NCI-H2171 treated with DMSO at 0.1 percent for 48 hours (cell line): ENCODE results near the gene ADGRE2.
"Not testable (repeated sequence)": the region's sequence is repeated elsewhere in the genome, so short reads cannot be mapped to it uniquely, and the experiment has no call there.

Experiments
- DNase-seq: peaks from one replicate; lab custom pipeline; 2025; lab: John Stamatoyannopoulos, UW

The ADGRE2 gene

DNA sequence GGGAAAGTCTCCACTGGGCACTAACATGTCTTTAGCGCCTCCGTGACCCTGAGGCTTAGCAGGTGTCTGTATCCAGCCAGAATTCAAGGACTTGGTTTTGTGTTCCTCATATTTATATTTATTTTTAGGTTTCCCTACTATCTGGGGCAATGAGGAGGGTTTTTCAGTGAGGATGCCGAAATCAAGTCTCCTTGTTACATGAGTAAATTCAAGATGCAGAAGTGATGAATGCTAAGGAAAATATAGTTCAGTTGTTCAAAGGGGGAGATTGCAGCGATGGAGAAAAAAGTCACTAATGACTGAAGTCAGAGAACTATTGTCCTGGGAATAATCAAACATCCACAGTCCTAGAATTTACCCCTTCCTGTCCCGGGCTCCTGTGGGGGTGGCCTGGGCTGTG is 791 bp upstream of the ADGRE2 start:
- DNase-seq: no peak

DNA sequence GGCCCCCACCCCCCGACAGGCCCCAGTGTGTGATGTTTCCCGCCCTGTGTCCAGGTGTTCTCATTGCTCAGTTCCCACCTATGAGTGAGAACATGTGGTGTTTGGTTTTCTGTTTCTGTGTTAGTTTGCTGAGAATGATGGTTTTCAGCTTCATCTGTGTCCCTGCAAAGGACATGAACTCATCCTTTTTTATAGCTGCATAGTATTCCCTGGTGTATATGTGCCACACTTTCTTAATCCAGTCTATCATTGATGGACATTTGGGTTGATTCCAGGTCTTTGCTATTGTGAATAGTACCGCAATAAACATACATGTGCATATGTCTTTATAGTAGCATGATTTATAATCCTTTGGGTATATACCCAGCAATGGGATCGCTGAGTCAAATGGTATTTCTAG is 715 bp downstream of the ADGRE2 start:
- DNase-seq: not testable (repeated sequence)

DNA sequence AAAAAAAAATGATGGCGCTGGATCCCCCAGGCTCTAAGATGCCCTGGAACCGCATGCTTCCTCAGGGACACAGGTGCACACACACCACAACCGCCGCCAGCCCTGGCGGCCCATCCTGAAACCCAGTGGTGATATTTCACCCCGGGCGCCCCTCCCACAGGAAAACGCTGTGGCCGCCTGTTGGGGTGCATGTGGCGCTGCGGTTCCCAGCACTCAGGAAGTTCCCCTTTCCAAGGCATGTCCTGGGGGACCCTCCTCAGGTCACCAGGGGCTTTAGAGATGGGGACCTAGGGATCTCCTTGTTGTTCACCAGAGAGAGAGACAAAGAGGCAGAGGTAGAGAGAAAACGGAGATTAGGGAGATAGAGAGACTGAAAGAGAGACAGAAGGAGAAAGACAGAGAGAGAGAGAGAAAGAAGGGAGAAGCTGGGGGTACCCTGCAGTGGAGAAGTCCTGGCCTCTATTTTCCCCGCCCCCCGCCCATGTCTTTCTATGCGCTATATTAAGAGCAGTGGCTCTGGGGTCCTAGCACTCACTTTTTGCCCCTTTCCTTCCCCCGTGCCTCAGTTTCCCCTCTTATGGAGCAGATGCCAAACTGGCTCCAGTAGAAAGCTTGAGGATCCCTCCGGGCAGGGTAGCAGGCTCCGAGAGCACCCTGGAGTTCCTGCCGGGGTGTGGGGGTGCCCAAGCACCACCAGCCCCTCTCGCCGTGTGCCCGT is 2.3 kb downstream of the ADGRE2 start:
- DNase-seq: no peak

DNA sequence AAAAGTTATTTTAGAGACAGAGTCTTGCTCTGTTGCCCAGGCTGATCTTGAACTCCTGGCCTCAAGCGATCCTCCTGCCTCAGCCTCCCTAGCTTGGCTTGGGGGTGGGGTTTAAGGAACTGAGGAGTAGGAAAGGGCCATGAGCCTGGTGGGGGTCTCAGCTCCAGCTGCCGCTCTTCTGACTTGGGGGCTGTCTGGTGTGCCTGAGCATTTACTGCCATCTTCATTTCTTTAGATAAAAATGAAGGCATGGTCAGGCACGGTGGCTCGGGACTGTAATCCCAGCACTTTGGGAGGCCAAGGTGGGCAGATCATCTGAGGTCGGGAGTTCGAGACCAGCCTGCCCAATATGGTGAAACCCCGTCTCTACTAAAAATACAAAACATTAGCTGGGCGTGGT is 3.0 kb downstream of the ADGRE2 start:
- DNase-seq: not testable (repeated sequence)

DNA sequence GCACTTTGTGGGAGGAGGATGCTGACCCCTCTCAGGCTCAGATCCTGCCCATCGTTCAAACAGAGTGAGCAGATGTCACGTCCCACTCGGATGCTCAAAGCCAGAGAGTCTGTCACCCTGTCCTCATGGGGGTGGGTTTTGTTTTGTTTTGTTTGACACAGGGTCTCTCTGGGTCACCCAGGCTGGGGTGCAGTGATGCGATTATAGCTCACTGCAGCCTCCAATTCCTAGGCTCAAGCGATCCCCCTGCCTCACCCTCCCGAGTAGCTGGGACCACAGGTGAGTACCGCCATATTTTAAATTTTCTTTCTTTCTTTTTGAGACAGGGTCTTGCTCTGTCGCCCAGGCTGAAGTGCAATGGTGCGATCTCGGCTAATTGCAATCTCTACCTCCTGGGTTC is 4.0 kb downstream of the ADGRE2 start:
- DNase-seq: no peak

DNA sequence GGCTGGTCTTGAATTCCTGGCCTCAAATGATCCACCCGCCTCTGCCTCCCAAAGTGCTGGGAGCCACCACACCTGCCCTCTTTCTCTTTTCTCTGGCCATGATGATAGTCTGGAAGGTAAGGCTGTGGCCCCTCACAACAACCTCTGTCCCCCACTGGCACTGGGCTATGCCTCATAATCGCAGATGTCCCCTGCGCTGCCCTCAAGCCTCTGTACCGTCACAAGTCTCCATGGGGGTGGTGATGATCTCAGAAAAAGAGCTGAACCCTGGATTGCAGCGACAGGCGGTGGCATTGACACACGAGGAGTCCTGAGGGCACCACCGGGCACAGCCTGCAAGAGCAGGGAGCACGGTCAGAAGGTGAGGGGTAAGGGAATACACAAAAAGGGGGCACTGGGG is 4.6 kb downstream of the ADGRE2 start:
- DNase-seq: not testable (repeated sequence)

DNA sequence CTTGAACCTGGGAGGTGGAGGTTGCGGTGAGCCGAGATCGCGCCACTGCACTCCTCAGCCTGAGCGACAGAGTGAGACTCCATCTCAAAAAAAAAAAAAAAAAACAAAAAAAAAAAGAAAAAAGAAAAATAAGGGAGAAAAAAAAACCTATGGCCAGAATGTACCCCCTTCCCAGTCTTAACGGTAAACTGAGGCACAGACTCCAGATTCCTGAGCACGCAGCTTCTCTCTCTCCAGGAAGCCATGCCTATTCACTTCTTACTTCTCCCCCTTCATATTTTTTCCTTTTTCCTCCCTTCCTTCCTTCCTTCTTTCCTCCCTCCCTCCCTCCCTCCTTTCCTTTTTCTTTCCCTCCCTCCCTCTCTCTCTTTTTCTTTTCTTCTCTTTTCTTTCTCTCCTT is 5.4 kb downstream of the ADGRE2 start:
- DNase-seq: no peak

DNA sequence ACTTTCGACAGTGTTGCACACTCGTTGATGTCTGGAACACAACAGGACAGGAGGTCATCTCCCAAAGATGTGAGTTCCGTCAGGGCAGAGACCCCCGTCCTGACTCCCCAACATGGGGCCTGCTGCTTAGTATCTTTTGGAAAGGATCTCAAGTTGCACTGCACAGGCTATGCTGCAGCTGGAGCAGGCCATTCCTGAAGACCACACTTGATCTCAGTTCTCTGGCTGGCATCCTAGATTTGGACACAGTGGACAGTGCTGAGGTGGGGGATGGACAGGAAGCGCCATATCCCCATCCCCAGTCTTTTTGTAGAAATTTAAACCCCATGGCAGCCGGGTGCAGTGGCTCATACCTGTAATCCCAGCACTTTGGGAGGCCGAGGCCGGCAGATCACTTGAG is 5.9 kb downstream of the ADGRE2 start:
- DNase-seq: no peak

DNA sequence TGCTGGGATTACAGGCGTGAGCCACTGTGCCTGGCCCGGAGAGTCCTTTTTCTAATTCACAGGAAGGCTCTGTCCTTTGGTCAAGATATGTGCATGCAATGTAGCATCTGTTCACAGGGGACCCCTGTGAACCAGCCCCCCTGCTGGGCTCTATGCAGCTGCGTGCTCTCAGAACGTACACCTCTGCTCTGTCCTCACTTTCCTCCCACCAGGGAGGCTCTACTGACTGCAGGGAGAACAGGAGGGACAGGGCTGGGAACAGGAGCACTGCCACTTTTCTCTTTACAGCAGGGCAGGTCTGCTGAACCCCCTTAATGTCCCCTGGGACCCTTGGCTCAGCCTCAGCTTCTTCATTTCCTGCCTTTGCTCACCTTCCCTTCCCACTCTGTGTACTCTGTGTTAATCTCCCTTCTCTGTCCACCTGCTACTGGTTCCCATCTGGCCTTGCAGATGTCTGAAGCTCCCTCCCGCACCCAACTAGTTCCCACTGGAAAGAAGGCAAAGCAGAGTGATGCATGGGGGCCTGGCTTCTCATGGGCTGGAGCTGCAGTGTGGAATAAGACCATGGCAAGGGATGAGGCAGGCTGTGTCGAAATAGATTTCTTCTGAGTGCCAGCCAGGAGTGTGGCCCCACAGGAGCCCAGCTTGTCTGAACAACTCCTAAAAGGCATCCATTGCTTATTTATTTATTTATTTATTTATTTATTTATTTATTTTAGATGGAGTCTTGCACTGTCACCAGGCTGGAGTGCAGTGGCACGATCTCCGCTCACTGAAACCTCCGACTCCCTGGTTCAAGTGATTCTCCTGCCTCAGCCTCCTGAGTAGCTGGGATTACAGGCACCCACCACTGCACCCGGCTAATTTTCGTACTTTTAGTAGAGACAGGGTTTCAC is 7.2 kb downstream of the ADGRE2 start:
- DNase-seq: peak; percentile 67

DNA sequence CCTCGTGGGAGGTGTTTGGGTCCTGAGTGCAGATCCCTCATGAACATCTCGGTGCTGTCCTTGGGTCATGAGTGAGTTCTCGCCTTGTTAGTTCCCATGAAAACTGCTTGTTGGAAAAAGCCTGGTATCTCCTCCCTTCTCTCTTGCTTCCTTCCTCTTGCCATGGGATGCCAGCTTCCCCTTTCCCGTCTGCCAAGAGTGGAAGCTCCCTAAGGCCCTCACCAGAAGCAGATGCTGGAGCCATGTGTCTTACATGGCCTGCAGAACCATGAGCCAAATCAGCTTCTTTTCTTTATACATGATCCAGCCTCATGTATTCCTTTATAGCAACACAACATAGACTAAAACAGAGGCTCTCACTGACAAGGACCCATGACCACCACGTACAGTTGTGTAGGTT is 8.2 kb downstream of the ADGRE2 start:
- DNase-seq: no peak

DNA sequence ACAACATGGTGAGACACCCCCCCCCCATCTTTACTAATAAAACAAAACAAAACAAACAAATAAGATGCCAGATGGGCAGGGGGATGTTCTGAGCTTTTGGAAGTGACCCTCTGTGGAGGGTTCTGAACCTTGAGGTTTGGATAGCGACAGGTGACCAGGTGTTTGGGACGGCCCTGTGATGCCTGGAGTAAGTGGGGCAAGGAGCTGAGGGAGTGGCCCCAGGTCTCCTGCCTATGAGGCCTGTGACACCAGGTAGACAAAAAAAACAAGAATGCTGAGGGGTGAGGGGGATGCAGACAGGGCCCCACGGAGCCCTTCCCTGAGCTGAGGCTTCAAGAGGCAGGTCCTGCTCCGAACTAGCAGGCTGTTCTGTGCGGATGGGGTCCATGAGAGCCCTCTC is 9.2 kb downstream of the ADGRE2 start:
- no peak for DNase-seq

DNA sequence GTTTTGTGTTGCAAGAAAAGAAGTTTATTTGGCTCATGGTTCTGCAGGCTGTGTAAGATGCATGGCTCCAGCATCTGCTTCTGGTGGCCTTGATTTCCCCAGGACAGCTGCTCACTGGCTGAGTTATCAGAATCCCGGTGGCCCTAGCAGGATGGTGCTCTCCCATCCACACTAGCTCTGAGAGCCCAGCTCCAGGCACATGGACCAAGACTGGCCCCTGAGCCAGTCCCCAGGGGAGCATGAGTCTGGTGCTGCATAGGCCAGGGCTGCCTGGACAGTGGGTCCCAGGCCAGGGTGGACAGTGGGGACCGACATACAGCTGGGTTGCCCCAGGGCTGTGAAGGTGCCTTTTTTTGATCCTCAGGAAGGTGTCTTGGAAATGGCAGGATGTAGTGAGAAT is 10.4 kb downstream of the ADGRE2 start:
- DNase-seq: no peak

DNA sequence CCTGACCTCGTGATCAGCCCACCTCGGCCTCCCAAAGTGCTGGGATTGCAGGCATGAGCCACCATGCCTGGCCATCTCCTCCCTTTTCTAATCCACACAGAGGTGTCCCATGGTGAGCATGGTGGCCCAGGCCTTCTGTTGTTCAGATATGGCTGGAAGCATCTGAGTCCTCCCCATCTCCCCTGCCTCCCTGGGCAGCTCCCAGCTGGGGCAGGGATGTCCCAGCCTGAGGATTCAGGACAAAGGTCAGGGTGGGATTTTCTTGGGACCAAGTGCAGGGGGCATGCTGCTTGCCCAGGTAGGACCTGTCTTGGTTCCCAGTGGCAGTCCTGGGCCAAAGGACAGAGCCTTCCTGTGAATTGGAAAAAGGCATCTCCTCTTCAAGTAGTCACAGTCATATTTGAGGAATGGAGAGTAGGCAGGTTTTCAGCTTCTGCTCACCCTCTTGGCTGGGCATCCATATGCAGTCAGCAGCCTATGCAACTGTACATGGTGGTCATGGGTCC is 10.8 kb downstream of the ADGRE2 start:
- DNase-seq: no peak

DNA sequence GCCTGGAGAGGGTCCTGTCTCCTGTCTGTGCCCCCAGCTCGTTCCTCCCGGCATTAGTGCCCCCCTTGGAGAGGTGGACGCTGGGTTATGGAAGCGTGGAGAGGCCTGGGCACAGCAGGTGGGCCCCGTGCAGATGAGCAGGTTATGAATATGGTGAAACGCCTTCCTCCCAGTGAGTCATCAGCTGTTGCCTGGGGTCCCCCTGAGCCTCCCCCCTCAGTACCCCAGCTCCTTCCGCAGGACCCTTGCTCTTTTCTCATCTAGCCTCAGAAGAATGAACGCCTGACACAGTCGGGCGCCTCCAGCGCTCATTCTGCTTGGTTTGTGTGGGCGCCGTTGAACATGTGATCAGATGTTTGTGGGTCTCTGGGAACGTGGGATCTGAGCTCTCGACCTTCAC is 12.5 kb downstream of the ADGRE2 start:
- DNase-seq: not testable (repeated sequence)

DNA sequence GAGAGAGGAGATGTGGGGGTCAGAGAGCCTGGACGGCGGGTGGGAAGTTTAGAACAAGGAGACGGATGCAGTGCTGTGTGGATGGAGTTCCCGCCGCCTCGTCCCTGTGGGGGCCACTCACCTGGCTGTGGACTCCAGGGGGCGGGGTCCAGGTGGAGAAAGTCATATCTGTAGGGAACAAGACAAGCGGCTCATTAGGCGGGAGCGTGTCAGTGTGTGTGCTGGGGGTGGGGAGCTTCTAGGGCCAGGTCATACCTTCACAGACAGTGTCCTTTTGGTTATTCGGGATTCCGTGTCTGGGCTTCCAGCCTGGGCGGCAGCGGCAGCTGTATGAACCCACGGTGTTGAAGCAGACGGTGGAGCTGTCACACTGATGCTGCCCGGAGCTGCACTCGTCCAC is 13.0 kb downstream of the ADGRE2 start:
- DNase-seq: not testable (repeated sequence)

DNA sequence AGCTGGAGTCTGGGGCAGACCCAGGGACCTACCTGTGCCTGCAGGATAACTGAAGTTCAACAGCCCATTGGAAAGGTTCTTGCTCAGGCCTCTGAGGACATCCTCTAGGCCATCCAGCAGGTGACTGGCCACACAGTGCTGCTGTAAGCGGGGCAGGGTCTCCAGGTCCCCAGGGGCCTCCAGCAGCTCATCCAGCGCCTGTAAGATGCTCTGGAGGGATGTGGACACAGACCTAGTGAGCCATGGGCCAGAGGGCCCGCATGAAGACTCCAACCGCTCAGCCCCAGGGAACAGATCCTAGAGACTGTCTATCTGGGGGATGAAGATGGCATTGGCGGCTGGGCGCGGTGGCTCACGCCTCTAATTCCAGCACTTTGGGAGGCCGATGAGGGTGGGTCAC is 14.0 kb downstream of the ADGRE2 start:
- no peak for DNase-seq

DNA sequence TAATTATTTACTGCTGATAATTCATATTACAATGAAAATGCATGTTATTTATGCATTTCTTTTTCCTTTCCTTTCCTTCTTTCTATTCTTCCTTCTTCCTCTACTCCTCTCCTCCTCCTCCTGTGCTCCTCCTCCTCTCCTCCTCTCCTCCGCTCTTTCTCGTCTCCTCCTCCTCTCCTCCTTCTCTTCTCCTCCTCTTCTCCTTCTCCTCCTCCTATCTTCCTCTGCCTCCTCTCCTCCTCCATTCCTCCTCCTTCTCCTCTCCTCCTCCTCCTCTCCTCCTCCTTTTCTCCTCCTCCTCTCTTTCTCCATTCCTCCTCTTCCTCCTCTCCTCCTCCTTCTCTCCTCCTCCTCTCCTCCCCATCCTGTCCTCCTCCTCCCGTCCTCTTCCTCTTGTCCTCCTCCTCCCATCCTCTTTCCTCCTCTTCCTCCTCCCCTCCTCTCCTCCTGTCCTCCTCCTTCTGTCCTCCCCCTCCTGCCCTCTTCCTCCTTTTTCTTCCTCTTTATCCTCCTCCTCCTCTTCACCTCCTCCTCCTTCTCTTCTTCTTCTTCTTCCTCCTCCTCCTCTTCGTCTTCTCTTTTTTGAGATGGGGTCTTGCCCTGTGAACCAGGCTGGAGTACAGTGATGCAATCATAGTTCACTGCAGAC is 14.7 kb downstream of the ADGRE2 start:
- DNase-seq: no peak

DNA sequence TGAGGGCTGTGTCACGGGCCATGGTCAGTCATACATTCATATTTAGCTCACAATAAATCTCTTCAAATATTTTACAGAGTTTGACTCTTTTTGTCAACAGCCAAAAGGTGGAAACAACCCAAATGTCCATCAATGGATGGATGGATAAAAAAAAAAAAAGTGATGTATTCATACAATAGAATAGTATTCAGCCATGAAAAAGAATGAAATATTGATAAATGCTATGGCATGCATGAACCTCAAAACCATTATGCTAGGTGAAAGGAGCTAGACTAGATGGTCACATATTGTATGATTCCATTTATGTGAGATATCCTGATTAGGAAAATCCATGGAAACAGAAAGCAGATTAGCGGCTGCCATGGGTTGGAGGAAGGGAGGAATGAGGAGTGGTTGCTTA is 16.2 kb downstream of the ADGRE2 start:
- no peak for DNase-seq

DNA sequence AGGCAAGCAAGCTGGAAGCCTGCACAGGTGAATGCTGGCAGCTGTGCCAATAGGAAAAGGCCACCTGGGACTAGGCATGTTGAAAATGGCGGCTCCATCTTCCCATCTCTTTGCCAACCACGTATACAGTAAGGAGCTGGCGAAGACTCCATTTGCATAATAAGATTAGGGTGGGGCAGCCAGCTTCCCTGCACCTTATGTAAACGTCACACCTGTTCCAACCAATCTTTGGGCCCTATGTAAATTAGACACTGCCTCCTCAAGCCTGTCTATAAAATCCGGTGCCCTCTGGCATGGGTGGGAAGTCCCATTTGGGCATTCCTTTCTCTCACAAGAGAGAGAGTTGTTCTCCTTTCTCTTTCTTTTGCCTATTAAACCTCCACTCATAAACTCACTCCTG is 16.8 kb downstream of the ADGRE2 start:
- peak; percentile 54 for DNase-seq

DNA sequence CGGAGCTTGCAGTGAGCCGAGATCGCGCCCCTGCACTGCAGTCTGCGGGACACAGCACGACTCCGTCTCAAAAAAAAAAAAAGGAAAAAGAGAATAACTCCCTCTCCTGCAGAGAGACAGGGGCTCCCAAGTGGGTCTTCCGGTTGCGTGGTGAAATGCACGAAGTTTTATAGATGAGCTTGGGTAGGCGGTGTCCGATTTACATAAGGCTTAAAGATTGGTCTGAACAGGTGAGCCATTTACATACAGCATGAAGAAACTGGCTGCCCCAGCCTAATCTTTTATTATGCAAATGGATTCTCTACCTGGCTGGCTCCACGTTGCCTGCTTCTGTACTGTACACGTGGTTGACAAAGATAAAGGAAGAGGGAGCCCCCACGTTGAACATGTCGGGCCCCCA is 19.5 kb downstream of the ADGRE2 start:
- DNase-seq: peak; percentile 88

DNA sequence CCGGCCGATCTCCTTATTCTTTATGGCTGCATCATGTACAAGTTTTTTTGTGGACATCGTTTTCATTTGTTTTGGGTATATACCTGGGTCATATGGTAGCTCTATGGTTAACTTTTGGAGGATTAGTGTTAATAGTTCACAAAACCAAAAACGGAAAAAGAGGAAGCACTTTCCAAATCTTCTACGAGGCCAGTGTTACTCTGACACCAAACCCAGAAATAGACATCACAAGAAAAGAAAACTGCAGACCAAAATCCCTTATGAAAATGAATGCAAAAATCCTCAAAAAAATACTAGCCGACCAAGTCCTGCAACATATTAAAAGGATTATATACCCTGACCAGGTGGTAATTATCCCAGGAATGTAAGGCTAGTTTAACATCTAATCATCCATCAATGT is 29.8 kb downstream of the ADGRE2 start:
- no peak for DNase-seq

DNA sequence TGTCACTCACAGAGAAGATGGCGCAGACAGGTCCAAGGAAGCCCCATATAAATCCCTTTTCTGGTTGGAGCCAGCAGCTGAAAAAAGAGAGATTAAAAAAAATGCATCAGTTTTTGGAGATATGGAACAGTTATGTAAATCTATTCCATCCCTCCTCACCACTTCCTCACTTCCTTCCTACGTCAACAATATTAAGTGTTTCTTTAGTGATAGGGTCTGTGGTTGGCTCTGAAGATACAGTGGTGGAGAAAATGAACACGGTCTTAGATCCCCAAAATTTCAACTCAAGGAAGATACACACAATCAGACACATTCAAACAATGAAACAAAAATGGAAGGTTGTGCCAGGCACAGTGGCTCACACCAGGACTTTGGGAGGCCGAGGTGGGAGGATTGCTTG is 31.5 kb downstream of the ADGRE2 start:
- DNase-seq: no peak

DNA sequence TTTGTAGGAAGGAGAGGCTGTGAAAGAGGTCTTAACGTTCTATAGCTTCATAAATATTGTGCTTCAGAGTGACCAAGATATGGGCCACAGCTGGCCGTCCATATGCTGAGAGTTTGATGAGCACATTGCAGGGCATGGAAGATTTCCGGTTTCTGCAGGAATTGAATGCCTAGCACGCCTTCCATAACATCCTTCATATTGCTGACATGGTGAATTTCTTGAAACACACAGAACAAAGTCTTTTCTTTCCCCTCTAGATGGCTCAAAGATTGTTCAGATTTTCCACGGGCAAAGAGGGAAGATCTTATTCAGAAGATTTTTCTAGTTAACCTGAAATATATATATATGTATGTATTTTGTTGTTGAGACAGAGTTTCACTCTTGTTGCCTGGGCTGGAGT is 42.4 kb downstream of the ADGRE2 start:
- DNase-seq: no peak
